GM19239 (cell line): Measurements from ENCODE around the gene BHLHE23.

Experiments used
- DNase-seq: peaks from one replicate; pipeline ENCODE4 v3.0.0; 2011; ENCODE audit warnings: low spot score; ENCODE audit not compliant: insufficient read length
- FAIRE-seq: peaks from 2 replicates; lab custom pipeline; 2011; peaks lifted over from hg19 to GRCh38; lab: Jason Lieb, UNC

The BHLHE23 gene

DNA sequence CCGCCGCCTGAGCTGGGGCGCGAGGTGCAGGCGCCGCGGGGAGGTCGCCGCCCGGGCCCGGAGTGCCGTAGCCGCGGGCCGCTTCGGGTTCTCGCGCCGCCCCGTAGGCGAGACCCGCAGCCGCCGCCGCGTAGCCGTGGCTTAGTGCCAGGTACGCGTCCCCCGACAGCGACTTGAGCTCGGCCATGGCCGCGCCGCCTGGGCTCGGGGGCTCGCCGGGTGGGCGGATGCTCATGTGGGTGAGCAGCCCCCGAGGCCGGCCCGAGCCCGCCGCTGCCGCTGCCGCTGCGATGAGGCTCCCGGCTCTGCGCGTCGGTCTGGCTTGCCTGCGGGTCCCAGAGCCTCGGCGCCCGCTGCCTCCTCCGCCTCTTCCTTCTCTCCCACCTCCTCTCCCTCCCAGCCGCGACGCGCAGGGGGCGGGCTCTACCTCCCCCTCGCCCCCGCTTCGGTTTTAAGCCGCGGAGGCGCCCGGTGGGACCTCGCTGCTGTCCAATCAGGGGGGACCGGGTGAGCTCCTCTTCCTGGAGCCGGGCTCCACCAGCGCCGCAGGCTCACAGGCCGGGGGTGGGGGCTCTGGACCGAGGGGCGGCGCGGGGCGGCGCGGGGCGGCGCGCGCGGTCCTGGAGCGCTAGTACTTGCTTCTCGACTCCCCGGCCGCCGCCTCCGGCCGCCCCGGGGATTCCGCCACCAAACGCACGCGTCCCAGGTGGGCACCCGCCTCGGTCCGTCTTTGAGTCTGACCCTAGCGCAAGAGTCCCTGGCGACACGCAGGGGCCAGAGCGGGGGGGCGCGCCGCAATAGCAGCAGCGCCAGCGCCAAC, at the start of gene BHLHE23:
Gene BHLHE23, minus strand, starts transcription at position 425 of the 820 bp plus-strand sequence. Its CDS starts 190 bp downstream, at position 235.
- no peak for FAIRE-seq
- DNase-seq = no peak

DNA sequence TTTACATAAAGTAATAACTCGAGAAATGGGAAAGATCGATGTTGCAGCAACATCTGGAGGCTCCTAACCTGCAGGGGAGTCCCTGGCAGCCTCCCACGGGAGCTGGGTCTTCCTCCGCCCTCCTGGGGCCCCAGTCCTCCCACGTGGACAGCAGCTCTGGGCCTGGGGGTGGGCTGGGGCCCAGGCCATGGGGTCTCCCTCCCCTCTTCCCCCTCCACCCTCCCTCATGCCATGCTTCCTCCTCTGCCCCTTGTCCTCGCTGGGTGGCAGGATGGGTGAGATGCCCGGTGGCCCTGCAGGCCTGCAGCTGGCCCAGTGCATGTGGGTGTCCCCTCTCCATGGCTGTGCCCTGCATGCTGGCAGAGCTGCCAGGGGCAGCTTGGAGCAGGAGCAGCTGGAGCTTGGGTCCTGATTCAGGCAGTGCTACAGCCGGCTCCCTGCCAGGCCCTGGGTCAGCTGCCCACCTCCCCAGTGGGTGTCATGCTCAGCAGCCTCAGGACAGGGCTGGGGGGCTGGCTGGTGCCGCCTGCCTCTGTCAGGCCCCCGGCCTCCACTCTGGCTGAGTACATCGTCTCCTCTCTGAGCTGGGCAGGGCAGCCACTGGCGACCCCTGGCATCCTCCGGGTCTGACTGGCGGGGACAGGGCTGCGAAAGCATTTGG, 48.9 kb upstream of the BHLHE23 start:
- FAIRE-seq = no peak
- DNase-seq = no peak

DNA sequence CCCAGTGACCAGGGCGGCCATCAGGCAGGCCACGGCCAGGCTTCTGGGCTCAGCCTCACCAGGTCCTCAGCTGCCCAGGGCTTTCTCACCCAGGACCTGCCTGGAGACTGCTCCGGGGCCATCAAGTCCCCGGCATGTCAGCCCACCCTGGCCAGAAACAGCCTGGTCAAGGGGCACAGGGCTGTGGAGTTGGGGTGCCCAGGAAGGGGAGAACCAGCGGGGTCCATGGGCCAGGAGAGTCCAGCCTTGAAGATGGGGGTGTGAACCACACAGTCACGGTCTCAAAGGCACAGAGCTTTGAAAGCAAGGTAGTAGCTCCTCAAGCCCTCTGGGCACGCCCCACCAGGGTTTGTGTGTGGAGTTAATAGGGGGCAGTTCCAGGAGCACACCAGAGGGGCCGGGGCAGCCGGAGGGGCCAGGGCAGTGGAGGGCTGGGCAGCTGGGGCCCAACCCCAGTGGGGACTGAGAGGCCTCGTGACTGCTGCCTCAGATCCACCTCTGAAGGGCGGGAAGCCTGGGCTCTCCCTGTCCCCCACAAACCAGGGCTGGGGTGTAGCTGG, 48.0 kb upstream of the BHLHE23 start:
- no peak for FAIRE-seq

DNA sequence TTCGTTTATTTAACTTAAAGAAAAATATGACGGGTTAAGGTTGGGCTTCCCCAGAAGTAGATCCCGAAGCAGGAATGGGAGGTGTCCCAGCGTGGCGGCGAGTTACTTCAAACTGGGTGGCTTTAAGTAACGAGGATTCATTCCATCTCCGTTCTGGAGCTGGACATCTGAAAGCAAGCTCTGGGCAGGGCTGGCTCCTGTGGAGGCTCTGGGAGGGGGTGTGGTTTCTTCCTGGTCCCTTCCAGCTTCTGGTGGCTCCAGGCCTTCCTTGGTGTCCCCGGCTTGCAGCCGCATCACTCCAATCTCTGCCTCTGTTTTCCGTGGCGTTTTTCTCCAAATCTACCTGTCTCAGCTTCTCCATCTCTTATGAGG, 47.3 kb upstream of the BHLHE23 start:
- FAIRE-seq (no peak), DNase-seq (no peak)

More for the DNA sequence above, 48.0 kb upstream of the BHLHE23 start:
- DNase-seq = no peak

DNA sequence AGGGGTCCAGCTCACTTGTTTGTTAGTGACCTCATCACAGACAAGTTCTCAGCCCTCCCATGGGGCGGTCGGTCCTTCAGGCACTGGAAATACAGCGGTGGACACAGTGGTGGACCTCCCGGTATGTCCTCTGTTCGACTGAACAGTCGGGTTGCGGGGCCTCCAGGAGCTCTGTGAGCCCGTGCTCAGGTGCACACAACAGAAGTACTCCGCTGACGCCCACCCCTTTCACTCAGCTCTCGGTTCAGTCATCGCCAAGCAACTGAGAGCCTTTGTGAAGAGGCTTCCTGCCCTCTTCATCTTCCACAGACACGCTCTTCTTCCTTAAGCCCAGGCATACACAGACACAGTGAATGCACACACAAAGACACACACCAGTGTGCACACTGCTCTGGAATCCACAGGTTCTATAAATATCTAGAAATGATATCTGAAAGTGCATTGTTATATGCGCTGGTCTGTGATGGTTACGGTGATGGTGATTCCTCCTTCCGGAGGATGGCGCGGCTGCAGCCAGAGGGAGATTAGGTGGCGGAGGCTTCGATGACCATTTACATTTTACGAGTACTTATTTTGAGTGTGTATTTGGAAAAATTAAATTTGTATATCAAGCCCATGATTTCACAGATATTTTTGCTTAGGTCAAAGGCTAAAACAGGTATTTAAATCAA, 46.8 kb upstream of the BHLHE23 start:
- DNase-seq (no peak), FAIRE-seq (no peak)

DNA sequence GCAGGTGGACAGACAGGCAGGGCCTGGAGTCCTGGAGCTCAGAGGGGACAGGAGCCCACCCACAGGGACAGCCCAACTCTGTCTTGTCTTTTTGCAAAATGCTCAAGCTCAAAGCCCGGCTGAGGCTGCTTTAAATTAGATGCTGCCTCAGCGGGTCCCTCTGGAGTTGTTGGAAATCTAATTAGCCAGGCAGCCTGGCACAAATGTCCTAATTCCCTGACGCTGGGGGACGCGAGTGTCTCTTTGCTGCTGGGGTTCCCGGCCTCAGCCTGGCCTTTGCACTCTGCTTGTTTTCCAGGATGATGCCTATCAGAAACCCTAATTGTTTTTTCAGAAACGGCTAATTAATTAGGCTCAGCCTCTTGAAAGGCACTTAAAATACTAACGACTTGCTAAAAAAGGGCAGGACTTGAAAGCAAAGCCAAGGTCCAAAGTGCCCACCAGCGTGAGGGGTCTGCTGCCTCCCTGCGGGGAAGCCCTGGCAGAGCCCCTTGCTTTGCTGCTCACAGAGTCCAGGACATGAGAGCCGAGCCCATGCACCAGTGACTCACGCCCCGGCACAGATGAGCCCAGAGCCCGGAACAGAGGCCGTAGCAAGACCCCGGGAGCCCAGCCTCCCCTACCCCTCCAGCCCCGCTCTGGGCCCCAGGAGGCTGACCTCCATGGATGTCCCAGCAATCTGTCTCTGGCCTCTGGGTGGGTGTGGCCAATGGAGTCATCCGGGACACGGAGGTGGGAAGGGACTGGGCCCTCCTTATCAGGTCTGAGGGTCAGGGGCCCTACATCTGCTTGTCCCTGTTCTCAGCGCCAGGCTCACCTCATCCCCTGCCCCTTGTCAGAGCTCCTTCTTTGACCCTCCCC, 46.0 kb upstream of the BHLHE23 start:
- FAIRE-seq (no peak), DNase-seq (no peak)

DNA sequence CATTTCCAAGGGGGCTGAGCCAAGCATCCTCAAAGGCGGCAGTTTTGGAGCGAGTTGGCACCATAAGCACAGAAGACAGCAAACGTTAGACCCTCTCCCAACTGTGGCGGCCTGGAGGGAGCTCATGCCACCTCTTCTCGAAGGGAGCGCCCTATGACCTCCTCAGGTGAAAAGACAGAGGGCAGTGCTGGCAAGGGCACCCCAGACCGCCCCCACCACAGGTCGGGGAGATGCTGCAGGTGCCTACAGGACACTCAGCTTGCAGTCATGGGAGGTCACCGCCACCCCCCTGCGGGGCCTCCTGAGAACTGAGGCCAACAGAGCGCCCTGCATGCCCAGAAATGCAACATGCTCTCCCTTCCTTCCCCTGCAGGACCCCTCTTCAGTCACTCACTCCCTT, 45.1 kb upstream of the BHLHE23 start:
- FAIRE-seq (no peak), DNase-seq (no peak)

DNA sequence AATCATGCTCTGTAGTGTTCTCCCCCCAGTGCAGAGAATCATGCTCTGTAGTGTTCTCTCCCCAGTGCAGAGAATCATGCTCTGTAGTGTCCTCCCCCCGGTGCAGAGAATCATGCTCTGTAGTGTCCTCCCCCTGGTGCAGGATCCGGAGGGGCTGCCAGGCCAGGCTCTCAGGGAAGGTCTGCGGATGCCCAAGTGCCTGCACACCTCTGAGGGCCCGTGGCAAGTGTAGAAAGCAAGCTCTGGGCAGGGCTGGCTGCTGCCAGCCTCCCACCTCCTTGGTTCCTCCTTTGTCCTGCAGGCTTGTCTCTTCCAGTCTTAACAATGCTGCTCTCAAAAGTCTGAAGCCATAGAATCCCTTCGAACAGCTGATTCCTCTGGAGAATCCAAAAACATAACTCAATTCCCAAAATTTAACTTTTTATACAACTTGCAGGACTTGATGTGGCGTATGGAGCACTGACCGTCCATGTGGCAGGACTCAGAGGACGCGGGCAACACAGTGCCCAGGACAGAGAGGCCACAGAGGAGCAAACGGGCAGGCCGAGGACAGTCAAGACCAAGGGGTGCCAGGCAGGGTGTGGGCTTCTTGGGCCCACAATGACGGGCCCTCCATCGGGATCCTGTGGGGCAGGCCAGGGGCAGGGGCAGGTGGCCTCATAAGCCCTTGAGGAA, 44.6 kb upstream of the BHLHE23 start:
- DNase-seq (no peak), FAIRE-seq (no peak)

DNA sequence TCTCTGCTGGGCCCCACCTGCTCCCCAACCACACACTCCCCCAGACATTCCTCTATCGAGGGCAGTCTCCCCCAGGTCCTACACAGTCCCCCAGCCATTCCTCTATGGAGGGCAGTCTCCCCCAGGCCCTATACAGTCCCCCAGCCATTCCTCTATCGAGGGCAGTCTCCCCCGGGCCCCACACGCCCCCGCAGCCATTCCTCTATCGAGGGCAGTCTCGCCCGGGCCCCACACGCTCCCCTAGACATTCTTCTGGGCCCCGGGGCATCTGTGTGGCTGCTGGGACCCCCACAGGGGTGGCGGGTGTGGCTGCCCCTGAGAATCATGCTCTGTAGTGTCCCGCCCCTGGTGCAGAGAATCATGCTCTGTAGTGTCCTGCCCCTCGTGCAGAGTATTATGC, 43.6 kb upstream of the BHLHE23 start:
- DNase-seq (no peak), FAIRE-seq (no peak)

DNA sequence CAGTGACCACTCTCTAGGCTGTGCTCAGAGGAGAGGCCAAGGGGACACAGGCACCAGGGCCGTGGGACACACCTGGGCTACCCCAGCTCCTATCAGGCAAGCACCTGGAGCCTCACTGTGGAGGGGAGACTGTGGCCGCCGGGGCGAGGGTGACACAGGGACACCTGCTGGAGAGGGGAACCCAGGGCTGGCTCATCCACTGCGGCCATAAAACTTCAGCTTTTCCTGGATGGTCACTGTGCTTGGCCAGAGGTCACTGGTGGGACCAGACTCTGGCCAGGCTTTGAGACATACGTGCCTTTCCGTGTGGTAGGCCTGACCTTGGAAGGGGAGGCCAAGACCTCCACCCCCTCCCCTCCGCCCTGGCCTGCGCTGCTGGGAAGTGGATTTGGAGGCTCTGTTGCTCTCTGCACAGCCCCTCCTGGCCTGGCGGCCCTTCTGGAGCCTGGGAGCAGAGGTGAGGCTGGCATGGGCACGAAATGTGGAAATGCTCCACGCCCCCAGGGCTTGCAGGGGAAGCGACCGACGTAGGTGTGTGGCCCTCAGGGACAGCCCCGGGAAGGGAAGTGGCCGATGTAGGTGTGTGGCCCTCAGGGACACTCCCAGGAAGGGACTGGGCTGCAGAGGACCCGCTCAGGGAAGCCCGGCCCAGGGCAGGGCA, 42.9 kb upstream of the BHLHE23 start:
- FAIRE-seq (no peak), DNase-seq (no peak)

DNA sequence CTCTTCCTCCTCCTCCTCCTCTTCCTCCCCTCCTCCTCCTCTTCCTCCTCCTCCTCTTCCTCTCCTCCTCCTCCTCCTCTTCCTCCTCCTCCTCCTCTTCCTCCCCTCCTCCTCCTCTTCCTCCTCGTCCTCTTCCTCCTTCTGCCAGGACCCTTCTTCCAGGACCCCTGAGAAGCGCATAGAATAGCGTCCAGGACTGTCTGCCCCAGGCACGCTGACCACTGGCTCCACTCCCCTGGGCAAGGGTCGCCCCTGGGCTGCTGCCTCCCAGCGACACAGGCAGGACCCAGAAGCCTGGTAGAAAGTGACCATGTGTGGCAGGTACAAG, 42.4 kb upstream of the BHLHE23 start:
- no peak for DNase-seq

DNA sequence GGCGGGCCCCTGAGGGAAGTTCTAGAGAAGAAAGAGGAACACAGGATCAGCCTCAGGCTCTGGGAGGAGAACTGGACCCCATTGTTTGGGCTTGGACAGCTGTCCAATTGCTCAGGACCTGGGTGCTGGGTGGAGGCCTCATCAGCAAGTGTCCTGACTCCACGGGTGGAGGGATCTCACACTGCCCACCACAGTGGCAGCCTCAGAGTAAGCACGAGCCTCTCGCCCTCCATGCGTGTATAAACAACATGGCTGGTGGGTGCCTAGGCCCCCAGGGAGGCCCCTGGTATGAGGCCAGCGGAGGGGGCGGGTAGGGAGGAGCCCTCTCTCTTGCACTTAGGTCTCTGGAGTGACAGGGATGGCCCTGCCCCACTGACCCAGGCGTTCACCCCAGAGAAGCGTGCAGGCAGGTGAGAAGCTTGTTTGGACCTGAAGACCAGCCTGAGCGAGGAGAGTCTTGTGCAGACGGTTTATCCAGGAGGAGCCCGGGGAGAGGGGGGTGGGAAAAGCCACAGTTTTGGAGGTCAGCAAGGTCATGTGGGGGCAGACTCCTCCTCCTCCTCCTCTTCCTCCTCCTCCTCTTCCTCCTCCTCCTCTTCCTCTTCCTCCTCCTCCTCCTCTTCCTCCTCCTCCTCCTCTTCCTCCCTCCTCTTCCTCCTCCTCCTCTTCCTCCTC, 41.9 kb upstream of the BHLHE23 start:
- no peak for DNase-seq
- no peak for FAIRE-seq

More for the DNA sequence above, 42.4 kb upstream of the BHLHE23 start:
- FAIRE-seq = no peak

DNA sequence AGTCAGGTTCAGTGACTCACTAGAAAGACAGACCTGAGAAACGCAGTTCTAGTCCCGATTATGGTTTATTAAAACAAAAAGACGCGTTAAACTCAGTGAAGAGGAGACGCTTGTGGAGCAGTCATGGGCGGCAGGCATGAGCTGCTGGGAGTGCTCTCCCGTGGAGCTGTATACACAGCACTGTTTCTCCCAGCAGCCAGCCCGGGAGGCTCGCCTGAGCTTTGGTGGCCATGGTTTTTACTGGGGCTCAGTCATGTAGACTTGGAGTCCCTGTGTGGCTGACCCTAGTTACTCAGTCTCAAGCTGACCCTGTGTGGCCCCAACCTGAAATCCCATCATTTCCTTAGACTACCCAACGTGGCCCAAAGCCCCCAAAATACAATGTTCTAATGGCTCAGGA, 41.2 kb upstream of the BHLHE23 start:
- DNase-seq (no peak), FAIRE-seq (no peak)

DNA sequence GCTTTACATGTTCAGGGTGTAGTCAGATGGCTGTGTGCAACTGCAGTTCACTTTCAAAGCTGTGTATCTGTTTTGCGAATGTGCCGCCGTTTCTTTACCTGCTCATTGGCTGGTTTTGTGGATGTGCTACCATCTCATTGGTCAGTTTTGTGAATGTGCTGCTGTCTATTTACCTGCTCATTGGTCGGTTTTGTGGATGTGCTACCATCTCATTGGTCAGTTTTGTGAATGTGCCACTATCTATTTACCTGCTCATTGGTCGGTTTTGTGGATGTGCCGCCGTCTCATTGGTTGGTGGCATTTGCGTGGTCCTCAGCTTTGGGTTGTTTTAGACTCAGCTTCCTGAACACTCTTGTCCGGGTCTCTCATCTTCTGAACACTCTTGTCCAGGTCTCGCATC, 40.5 kb upstream of the BHLHE23 start:
- DNase-seq (no peak), FAIRE-seq (no peak)

DNA sequence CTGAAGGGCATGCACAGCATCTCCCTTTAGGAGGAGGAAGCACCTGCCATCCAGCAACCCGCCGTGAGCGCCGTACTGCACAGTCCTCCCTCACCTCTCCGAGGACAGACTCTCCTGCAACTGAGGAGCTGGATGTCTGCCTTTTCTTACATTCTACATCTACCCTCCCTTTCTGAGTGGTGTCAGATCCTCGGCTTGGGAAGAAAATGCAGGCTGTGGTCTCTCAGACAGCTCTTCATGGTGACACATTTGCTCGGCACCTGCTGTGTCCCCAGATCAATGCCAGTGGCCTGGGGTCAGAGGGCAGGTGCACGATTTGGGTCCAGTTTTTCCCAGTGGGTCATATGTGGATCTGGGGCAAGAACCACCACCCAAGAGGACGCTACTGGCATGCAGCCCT, 40.1 kb upstream of the BHLHE23 start:
- FAIRE-seq (no peak), DNase-seq (no peak)

DNA sequence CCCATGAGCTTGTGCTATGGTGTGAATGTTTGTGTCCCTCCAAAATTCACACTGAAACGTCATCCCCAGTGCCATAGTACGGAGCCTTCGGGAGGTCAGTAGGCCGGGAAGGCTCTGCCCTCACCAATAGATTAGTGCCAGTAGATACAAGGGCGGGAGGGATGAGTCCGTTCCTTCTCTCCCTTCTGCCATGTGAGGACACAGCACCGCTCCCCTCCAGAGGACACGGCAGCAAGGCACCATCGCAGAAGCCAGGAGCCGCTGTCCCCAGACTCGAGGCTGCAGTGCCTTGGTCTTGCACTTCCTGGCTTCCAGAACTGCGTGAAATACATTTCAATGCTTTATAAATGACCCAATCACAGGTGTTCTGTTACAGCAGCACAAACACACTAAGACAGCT, 39.2 kb upstream of the BHLHE23 start:
- DNase-seq (no peak), FAIRE-seq (no peak)

DNA sequence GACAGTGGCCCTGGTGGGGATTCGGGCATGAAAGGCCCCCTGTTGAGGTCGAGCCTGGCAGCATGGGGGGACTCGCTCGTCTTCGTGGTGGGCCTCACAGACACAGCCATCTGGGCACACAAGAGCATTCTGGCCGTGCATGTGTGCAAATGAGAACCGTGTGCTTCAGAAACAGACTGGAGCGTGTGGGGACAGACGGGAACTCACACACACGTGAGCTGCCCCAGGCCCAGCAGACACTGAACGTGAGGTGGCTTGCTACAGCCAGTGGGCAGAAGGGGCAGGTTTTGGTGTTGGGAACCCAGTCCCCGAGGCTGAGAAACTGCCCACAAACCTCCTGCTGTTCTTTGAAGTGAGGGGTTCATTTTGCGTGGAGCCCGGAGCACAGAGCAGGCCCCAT, 38.6 kb upstream of the BHLHE23 start:
- no peak for DNase-seq
- FAIRE-seq = no peak

DNA sequence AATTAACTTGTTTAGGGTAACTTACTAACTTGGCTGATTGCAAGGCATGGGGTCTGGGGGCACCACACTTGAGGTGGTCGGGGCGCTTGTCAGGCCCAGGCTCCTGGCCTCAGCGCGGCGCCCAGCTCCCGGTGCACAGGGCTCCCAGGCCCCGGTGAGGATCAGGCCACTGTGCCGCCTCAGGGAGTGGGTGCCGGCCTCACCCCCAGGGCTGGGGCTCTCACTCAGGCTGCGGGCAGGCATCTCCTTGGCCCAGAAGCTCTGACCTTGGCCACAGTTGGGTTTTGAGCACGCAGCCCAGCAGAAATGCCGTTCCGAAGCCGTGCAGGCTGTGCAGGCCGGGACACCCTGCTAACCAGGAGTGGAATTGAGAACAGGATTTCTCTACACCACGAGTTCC, 37.8 kb upstream of the BHLHE23 start:
- no peak for FAIRE-seq
- no peak for DNase-seq

DNA sequence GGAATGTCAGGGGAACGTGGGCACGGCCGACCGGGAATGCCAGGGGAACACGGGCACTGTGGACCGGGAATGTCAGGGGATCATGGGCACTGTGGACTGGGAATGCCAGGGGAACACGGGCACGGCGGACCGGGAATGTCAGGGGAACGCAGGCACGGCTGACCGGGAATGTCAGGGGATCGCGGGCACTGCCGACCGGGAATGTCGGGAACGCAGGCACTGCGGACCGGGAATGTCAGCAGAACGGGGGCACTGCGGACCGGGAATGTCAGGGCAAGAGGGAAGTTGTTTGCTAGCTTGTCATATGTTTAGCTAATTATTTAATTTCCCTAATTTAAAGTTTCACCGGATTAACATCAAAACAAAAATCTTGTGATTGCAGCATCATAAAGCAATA, 37.4 kb upstream of the BHLHE23 start:
- FAIRE-seq (no peak), DNase-seq (no peak)
